ENCODE data around the gene SLC37A3.

- TF ChIP-seq HMG20A (CRISPR knock-in tag; IDR thresholded peaks at IDR 0.05; ENCODE audit: borderline replicate concordance) (no peak), BRCA1 (CRISPR knock-in tag; IDR thresholded peaks at IDR 0.05) (no peak), HDAC6 (IDR thresholded peaks at IDR 0.05; ENCODE audit: low read depth, low read length) (no peak), SOX6 (IDR thresholded peaks at IDR 0.05) (no peak), SOX6 (CRISPR knock-in tag; IDR thresholded peaks at IDR 0.05) (no peak)
These were observed 23.2 kb upstream of the SLC37A3 start for GRCh38 chr7:140421521-140421920.

All from HepG2 (cell line).